Activated naive CD4-positive, alpha-beta T cell treated with anti-CD3 and anti-CD28 coated beads, Interleukin-2, amount 50 U/mL, for 72 hours (primary cell): ENCODE data around the gene SLC52A1. TPM values are rescaled to one million over a fixed set of nuclear protein-coding genes. Genes with fewer than 3 reads are reported as not detected.

Experiments
- total RNA-seq, 2 donors: library from RNA; stranded (reverse); gene quantifications; one replicate each; pipeline ENCODE4 v1.2.3, GENCODE V29; 2022

Gene SLC52A1
- total RNA-seq, 2 donors from 2014 or later = 0.20 to 0.23 TPM

Other genes with a start within 250 kb of the SLC52A1 start
- gene VMO1, start 249.1 kb downstream of the SLC52A1 start, total RNA-seq = under 1 TPM in 1 of 2 donors, not detected in 1; 0.50 TPM
- gene GLTPD2, start 246.5 kb downstream of the SLC52A1 start, total RNA-seq = not detected
- gene PSMB6, start 239.3 kb downstream of the SLC52A1 start, total RNA-seq = 100 to 1,000 TPM; 133 to 135 TPM
- gene PLD2, start 228.3 kb downstream of the SLC52A1 start, total RNA-seq = 10 to 100 TPM; 23.6 to 31.4 TPM
- 10 to 100 TPM; 83.0 to 84.9 TPM for gene MINK1, start 202.1 kb downstream of the SLC52A1 start, total RNA-seq
- 1 to 10 TPM in 1 of 2 donors, under 1 TPM in 1; 0.59 to 2.9 TPM for gene C17orf107, start 135.9 kb downstream of the SLC52A1 start, total RNA-seq
- gene CHRNE, start 132.3 kb downstream of the SLC52A1 start, total RNA-seq = under 1 TPM in 1 of 2 donors, not detected in 1; 0.27 TPM
- not detected for gene GP1BA, start 103.1 kb downstream of the SLC52A1 start, total RNA-seq
- 10 to 100 TPM; 69.4 to 89.1 TPM for gene SLC25A11, start 95.4 kb downstream of the SLC52A1 start, total RNA-seq
- 100 to 1,000 TPM; 188 to 241 TPM for gene RNF167, start 95.2 kb downstream of the SLC52A1 start, total RNA-seq
- 1,000 to 10,000 TPM; 1,929 to 1,966 TPM for gene PFN1, start 86.9 kb downstream of the SLC52A1 start, total RNA-seq
- 10 to 100 TPM; 32.1 to 47.9 TPM for gene ENO3, start 84.3 kb downstream of the SLC52A1 start, total RNA-seq
- gene SPAG7, start 67.6 kb downstream of the SLC52A1 start, total RNA-seq = 10 to 100 TPM; 70.3 to 94.6 TPM
- 10 to 100 TPM; 66.2 to 82.3 TPM for gene CAMTA2, start 47.8 kb downstream of the SLC52A1 start, total RNA-seq
- gene INCA1, start 37.9 kb downstream of the SLC52A1 start, total RNA-seq = 1 to 10 TPM in 1 of 2 donors, under 1 TPM in 1; 0.53 to 2.6 TPM
- 10 to 100 TPM; 37.9 to 42.4 TPM for gene KIF1C, start 37.5 kb downstream of the SLC52A1 start, total RNA-seq
- gene ZFP3, start 43.0 kb upstream of the SLC52A1 start, total RNA-seq = 1 to 10 TPM in 1 of 2 donors, under 1 TPM in 1; 0.73 to 1.7 TPM
- 10 to 100 TPM; 15.5 to 19.2 TPM for gene ZNF232, start 76.5 kb upstream of the SLC52A1 start, total RNA-seq
- gene USP6, start 80.6 kb upstream of the SLC52A1 start, total RNA-seq = under 1 TPM in 1 of 2 donors, not detected in 1; 0.18 TPM
- gene ZNF594, start 156.4 kb upstream of the SLC52A1 start, total RNA-seq = 1 to 10 TPM; 3.3 to 8.2 TPM
- under 1 TPM in 1 of 2 donors, not detected in 1; 0.14 TPM for gene SCIMP, start 199.4 kb upstream of the SLC52A1 start, total RNA-seq
- gene RABEP1, start 246.9 kb upstream of the SLC52A1 start, total RNA-seq = 10 to 100 TPM; 49.7 to 52.1 TPM